GM12878 (cell line): ENCODE results near the gene DTNA. TPM values are rescaled to one million over a fixed set of nuclear protein-coding genes. Genes with fewer than 3 reads are reported as not detected.

Experiments
- ATAC-seq: fragments of 200-7000 bp; cut with Tn5 transposase; 3 replicates; pipeline ENCODE4 v1.9.1; 2020; ENCODE audit warnings: mild to moderate bottlenecking, moderate library complexity
- BruUV-seq: library from RNA; stranded (reverse); fragments of 400-500 nt; replicated peaks from 2 replicates; lab custom pipeline; 2021; lab: Mats Ljungman, UMichigan
- CTCF ChIA-PET: fragments of 300-600 bp; sonication (Branson Sonifier 250); formaldehyde crosslinking; extraction: SDS; loops from one replicate; lab custom pipeline; 2021; ENCODE audit warnings: inconsistent platforms; lab: Yijun Ruan, JAX
- POLR2A ChIA-PET: fragments of 350-600 bp; formaldehyde crosslinking; extraction: SDS; loops from one replicate; lab custom pipeline; 2021; ENCODE audit warnings: inconsistent platforms; lab: Charles Lee
- RAD21 ChIA-PET: fragments of 300-600 bp; sonication (Branson Sonifier 250); formaldehyde crosslinking; loops from one replicate; lab custom pipeline; 2023; ENCODE audit warnings: antibody characterized with exemption; ENCODE audit not compliant: unreplicated experiment; lab: Charles Lee
- SMC1A ChIA-PET: fragments of 300-600 bp; sonication (Branson Sonifier 250); formaldehyde crosslinking; loops from one replicate; lab custom pipeline; 2023; ENCODE audit not compliant: unreplicated experiment, uncharacterized antibody; lab: Charles Lee
- DNase-seq: peaks from one replicate; pipeline ENCODE4 v3.0.0-alpha.2; 2011; ENCODE audit warnings: low read depth, low spot score
- FAIRE-seq: peaks from 3 replicates; lab custom pipeline; 2011; peaks lifted over from hg19 to GRCh38; lab: Jason Lieb, UNC
- H2AFZ ChIP-seq: 2 replicates; pipeline ENCODE4 v1.6.0; 2011; ENCODE audit warnings: low read depth, low read length, control low read depth; ENCODE audit not compliant: control insufficient read depth
- H3K27ac ChIP-seq: 2 replicates; pipeline ENCODE4 v1.5.1; 2011; ENCODE audit warnings: control low read depth; ENCODE audit not compliant: control insufficient read depth, insufficient read depth
- H3K27me3 ChIP-seq, 2 experiments: replicated peaks in 1 of 2; 2 replicates each; pipeline versions ENCODE4 v1.6.0 to v1.6.1; 2011; ENCODE audit warnings: low read length in 1 of 2; ENCODE audit not compliant: control insufficient read depth in 2 of 2, insufficient read depth in 2 of 2
- H3K36me3 ChIP-seq, 2 experiments: 2 replicates each; pipeline ENCODE4 v1.5.1; 2011; ENCODE audit warnings: low read length in 1 of 2; ENCODE audit not compliant: control insufficient read depth in 2 of 2, insufficient read depth in 2 of 2
- H3K4me1 ChIP-seq: 2 replicates; pipeline ENCODE4 v1.6.1; 2011; ENCODE audit warnings: mild to moderate bottlenecking, low read length, moderate library complexity, mixed read lengths; ENCODE audit not compliant: control insufficient read depth, insufficient read depth
- H3K4me2 ChIP-seq: 2 replicates; pipeline ENCODE4 v1.6.0; 2011; ENCODE audit warnings: control low read depth; ENCODE audit not compliant: control insufficient read depth, insufficient read depth
- H3K4me3 ChIP-seq: fragments of 200-600 bp; sonication (generic); 2 replicates; pipeline ENCODE4 v1.5.1; 2016
- H3K79me2 ChIP-seq: 2 replicates; pipeline ENCODE4 v1.6.0; 2011; ENCODE audit warnings: low read length; ENCODE audit not compliant: control insufficient read depth, insufficient read depth
- H3K9ac ChIP-seq: 2 replicates; pipeline ENCODE4 v1.8.0; 2011; ENCODE audit warnings: low read length, control low read depth, mixed read lengths; ENCODE audit not compliant: control insufficient read depth, insufficient read depth
- H3K9me3 ChIP-seq: replicated peaks from 3 replicates; pipeline ENCODE4 v1.5.1; 2011; ENCODE audit warnings: mild to moderate bottlenecking, low read length; ENCODE audit not compliant: control insufficient read depth, insufficient read depth
- H4K20me1 ChIP-seq: 2 replicates; pipeline ENCODE4 v1.6.0; 2011; ENCODE audit not compliant: control insufficient read depth, insufficient read depth
- EZH2 ChIP-seq: IDR thresholded peaks from 2 replicates; pipeline ENCODE4 v1.6.1; 2012; ENCODE audit warnings: low read depth, mild to moderate bottlenecking, control low read depth, inconsistent platforms, low read length, borderline replicate concordance; ENCODE audit not compliant: control insufficient read depth
- FOXK2 ChIP-seq: fragments of 450-650 bp; IDR thresholded peaks from 2 replicates; pipeline ENCODE4 v1.6.1; 2017; ENCODE audit warnings: mild to moderate bottlenecking, moderate library complexity
- HDAC2 ChIP-seq: fragments of 200-600 bp; sonication (generic); IDR thresholded peaks from 2 replicates; pipeline ENCODE4 v1.6.1; 2017
- HSF1 ChIP-seq: fragments of 150-350 bp; IDR thresholded peaks from 2 replicates; pipeline ENCODE4 v1.6.1; 2014; ENCODE audit warnings: mild to moderate bottlenecking, low read depth, low read length
- PML ChIP-seq: IDR thresholded peaks from 2 replicates; pipeline ENCODE4 v1.6.1; 2012; ENCODE audit warnings: low read length, inconsistent platforms
- RAD51 ChIP-seq: fragments of 450-650 bp; IDR thresholded peaks from 2 replicates; pipeline ENCODE4 v1.6.1; 2016; ENCODE audit warnings: moderate library complexity, mild to moderate bottlenecking, inconsistent platforms
- SMAD5 ChIP-seq: IDR thresholded peaks from 2 replicates; pipeline ENCODE4 v1.6.1; 2016; ENCODE audit warnings: antibody characterized with exemption, low read depth
- SMARCA5 ChIP-seq: fragments of 450-650 bp; IDR thresholded peaks from 2 replicates; pipeline ENCODE4 v1.6.1; 2017; ENCODE audit warnings: mild to moderate bottlenecking
- SPI1 ChIP-seq: IDR thresholded peaks from 2 replicates; pipeline ENCODE4 v1.6.1; 2011; ENCODE audit warnings: low read depth, mild to moderate bottlenecking, low read length, moderate library complexity, borderline replicate concordance; ENCODE audit not compliant: insufficient read depth
- ZNF622 ChIP-seq: fragments of 450-650 bp; IDR thresholded peaks from 2 replicates; pipeline ENCODE4 v1.6.1; 2017; ENCODE audit warnings: mild to moderate bottlenecking, inconsistent platforms
- WGBS: methylation state at CpG from one replicate; pipeline ENCODE4 v1.1.6; 2016; ENCODE audit warnings: low lambda C conversion rate; ENCODE audit not compliant: insufficient replicate concordance, insufficient coverage; ENCODE audit errors: missing lambda C conversion rate; 5-methylcytosine and 5-hydroxymethylcytosine counted together
- in situ Hi-C: fragments of 300-500 bp; cut with MboI; formaldehyde crosslinking; loops from 9 replicates; pipeline ENCODE4 v1.14.3; 2018; ENCODE audit warnings: mixed read lengths
- intact Hi-C: fragments of 100-400 bp; cut with micrococcal nuclease; formaldehyde crosslinking; loops from one replicate; pipeline ENCODE4 v1.14.2; 2022; ENCODE audit not compliant: unreplicated experiment
- polyA plus RNA-seq, 11 experiments: library from polyadenylated mRNA; depleted of rRNA in 4 of 11; unstranded in 6 of 11; stranded (reverse) in 5 of 11; fragments of >200 nt; fragmentation: Nextera tagmentation in 4 of 11; fragmentation: Illumina TruSeq in 1 of 11; extraction: Ambion mirVana in 4 of 11; extraction: Trizol in 1 of 11; gene quantifications; 1 replicate in 1 of 11; 2 replicates in 10 of 11; pipeline versions ENCODE4 v1.2.1 to v1.2.3, GENCODE V29; 2011 to 2016; ENCODE audit warnings: inconsistent platforms in 2 of 11, missing spikeins in 2 of 11, low read depth in 1 of 11
- total RNA-seq, 4 experiments: library from RNA; depleted of rRNA in 3 of 4; stranded (reverse); fragments of >200 nt in 3 of 4; fragmentation: Illumina TruSeq in 1 of 4; extraction: Trizol in 1 of 4; gene quantifications; 2 replicates each; pipeline versions ENCODE4 v1.2.1 to v1.2.3, GENCODE V29; 2013 to 2021

The DTNA gene
- total and polyA plus RNA-seq, 10 of the 15 experiments (the other 5 are each of a cell fraction or from before 2014, with no cell fraction given) = 0.26 to 8.6 (median 0.53) TPM

GRCh38 chr18:34863702-34864101 lies 153.6 kb downstream of the DTNA start:
- ChIA-PET RAD21 (no interaction called here), POLR2A (interaction anchor here (0.5 to 0.6 kb wide), 2 partner anchors 22 to 622 kb away, joined by 3 to 4 read pairs; no protein-coding TSS in a partner anchor), CTCF (no interaction called here), SMC1A (interaction anchor here (0.6 to 1.9 kb wide), 3 partner anchors 9 to 41 kb away, joined by 3 to 5 read pairs (median 3); no protein-coding TSS in a partner anchor)
- Histone ChIP-seq H3K79me2 (no peaks in the 10 kb centered on the region), H4K20me1 (no peaks in the 10 kb centered on the region), H3K4me1 (no peaks in the 10 kb centered on the region), H3K36me3 (no peaks in the 10 kb centered on the region), H3K27ac (no peak overlapping the region), H3K4me3 (no peak overlapping the region), H2AFZ (no peak overlapping the region), H3K9me3 (no peaks in the 10 kb centered on the region; the same call in 1 of the 3 replicates), H3K4me2 (no peak overlapping the region), H3K27me3 (no peaks in the 10 kb centered on the region), H3K9ac (no peak overlapping the region)
- intact Hi-C loops (no loop called here), in situ Hi-C loops (no loop called here)
- DNase-seq (no peak), FAIRE-seq (no peak), ATAC-seq (no peak)
- TF ChIP-seq SMAD5 (no peak), SMARCA5 (no peak), ZNF622 (no peak), HSF1 (no peak)
- BruUV-seq = no TSS peak
- 64% methylated on average over 3 of the region's 3 CpGs for WGBS

DNA sequence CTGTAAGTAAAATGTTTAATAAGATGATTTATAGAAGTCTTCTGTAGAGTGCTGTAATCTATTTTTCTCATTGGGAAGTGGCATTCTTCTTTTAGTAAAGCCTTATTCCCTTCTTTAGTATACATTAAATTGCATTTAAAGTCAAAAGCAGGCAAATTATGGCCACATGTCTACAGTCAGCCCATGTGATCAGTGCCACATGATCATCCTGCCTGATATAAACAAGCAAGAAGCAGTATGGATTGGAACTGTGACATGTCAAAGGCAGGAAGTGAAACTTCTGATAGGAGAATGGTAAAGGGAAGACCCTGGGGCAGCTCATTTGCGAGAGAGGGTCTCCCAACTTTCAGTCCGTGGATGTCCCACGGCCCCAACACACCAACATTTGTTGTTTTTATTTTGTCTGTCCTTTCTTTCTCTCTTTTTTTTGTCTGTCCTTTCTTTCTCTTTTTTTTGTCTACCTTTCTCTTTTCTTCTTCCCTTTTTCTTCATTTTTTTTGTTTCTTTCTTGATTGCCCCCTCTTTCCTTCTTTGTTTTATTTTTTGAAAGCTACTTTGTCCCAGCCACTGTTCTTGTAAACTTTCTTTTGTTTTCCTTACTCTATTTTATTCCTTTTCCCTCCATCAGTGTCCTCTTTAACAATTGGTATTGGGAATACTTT lies 154.9 kb downstream of the DTNA start:
- ATAC-seq (no peak), DNase-seq (no peak), FAIRE-seq (no peak)
- H2AFZ ChIP-seq = no peak overlapping the region
- no peak for TF ChIP-seq EZH2
- no peak for TF ChIP-seq FOXK2
- TF ChIP-seq PML = no peak
- TF ChIP-seq RAD51 = peak; percentile 79
- no peak for TF ChIP-seq HDAC2
- peak; percentile 31; the same call in 1 of the 2 replicates for TF ChIP-seq SPI1
- no peak overlapping the region for H3K4me2 ChIP-seq
- H3K4me3 ChIP-seq = no peak overlapping the region
- no peaks in the 10 kb centered on the region for H3K36me3 ChIP-seq
- ChIA-PET POLR2A (no interaction called here), CTCF (interaction anchor here (0.6 to 0.7 kb wide), 3 partner anchors 13 to 76 kb away, joined by 3 read pairs; no protein-coding TSS in a partner anchor), RAD21 (no interaction called here), SMC1A (interaction anchor here (1.4 to 1.9 kb wide), 2 partner anchors 10 to 55 kb away, joined by 3 to 5 read pairs; no protein-coding TSS in a partner anchor)
- 67% methylated on average over 3 of the region's 3 CpGs for WGBS
- no peak overlapping the region for H3K27ac ChIP-seq
- no peak overlapping the region for H3K9ac ChIP-seq
- BruUV-seq = no TSS peak
- in situ Hi-C loops (no loop called here), intact Hi-C loops (no loop called here)
- no peaks in the 10 kb centered on the region for H3K27me3 ChIP-seq
- H3K79me2 ChIP-seq = no peaks in the 10 kb centered on the region
- H4K20me1 ChIP-seq = no peaks in the 10 kb centered on the region
- no peaks in the 10 kb centered on the region for H3K9me3 ChIP-seq
- H3K4me1 ChIP-seq = no peaks in the 10 kb centered on the region
